Activated CD8-positive, alpha-beta memory T cell treated with anti-CD3 and anti-CD28 coated beads, Interleukin-2, amount 50 U/mL, for 1 hour (primary cell): Measurements from ENCODE around the gene INS.

Experiments used
- DNase-seq: peaks from one replicate; pipeline ENCODE4 v3.0.0-alpha.2; 2020; ENCODE audit errors: extremely low read depth

INS gene

GRCh38 chr11:2164861-2165555 lies 4.0 kb upstream of the INS start:
- no peak for DNase-seq

GRCh38 chr11:2164081-2164480 lies 3.1 kb upstream of the INS start:
- no peak for DNase-seq

GRCh38 chr11:2163428-2163978 lies 2.5 kb upstream of the INS start:
- DNase-seq, result no peak

GRCh38 chr11:2159536-2160413 lies 1.2 kb downstream of the INS start:
- DNase-seq, result no peak

GRCh38 chr11:2158966-2159365 lies 2.0 kb downstream of the INS start:
- DNase-seq, result no peak

GRCh38 chr11:2158296-2158737 lies 2.7 kb downstream of the INS start:
- no peak for DNase-seq

- no peak for DNase-seq
Observed at GRCh38 chr11:2157294-2158040, 3.5 kb downstream of the INS start.

GRCh38 chr11:2156416-2157182 lies 4.4 kb downstream of the INS start:
- DNase-seq, result no peak

- DNase-seq, result no peak
Observed at GRCh38 chr11:2155511-2155910, 5.5 kb downstream of the INS start.

- no peak for DNase-seq
Observed at GRCh38 chr11:2154889-2155288, 6.1 kb downstream of the INS start.

- DNase-seq, result no peak
Observed at GRCh38 chr11:2154195-2154585, 6.8 kb downstream of the INS start.

- no peak for DNase-seq
Observed at GRCh38 chr11:2153581-2154194, 7.3 kb downstream of the INS start.

- DNase-seq, result peak; percentile 51
Observed at GRCh38 chr11:2151500-2152257, 9.3 kb downstream of the INS start.

- DNase-seq, result no peak
Observed at GRCh38 chr11:2149864-2150847, 10.9 kb downstream of the INS start.

GRCh38 chr11:2149460-2149859 lies 11.5 kb downstream of the INS start:
- no peak for DNase-seq

- no peak for DNase-seq
Observed at GRCh38 chr11:2148595-2148994, 12.4 kb downstream of the INS start.

- no peak for DNase-seq
Observed at GRCh38 chr11:2147391-2147790, 13.6 kb downstream of the INS start.

GRCh38 chr11:2146051-2146450 lies 15.0 kb downstream of the INS start:
- no peak for DNase-seq
